ENCODE data around the gene BMP6.

The BMP6 gene

GRCh38 chr6:7841781-7842468 is 116.0 kb downstream of the BMP6 start:
- H3K27ac ChIP-seq (ENCODE audit: low read length), result no peak overlapping the region
- no peaks in the 10 kb centered on the region for H3K27me3 ChIP-seq (ENCODE audit: low read depth, low read length)
- no peak overlapping the region for H3K4me3 ChIP-seq (ENCODE audit: low read depth in 1 of 2, low read length in 2 of 2)
- no peaks in the 10 kb centered on the region for H3K4me1 ChIP-seq (ENCODE audit: control insufficient read depth in 1 of 2, insufficient read depth in 2 of 2, low read length in 2 of 2)
- no peaks in the 10 kb centered on the region for H3K36me3 ChIP-seq (ENCODE audit: control insufficient read depth in 1 of 2, insufficient read depth in 2 of 2, low read length in 2 of 2)
- H3K9me3 ChIP-seq (ENCODE audit: control insufficient read depth in 1 of 2, low read length in 2 of 2), result peaks cover 0 to 5% of the 10 kb centered on the region in 2 donors

- Histone ChIP-seq H3K9me3 (ENCODE audit: control insufficient read depth in 1 of 2, low read length in 2 of 2) (peaks cover 8 to 14% of the 10 kb centered on the region in 2 donors), H3K4me3 (ENCODE audit: low read depth in 1 of 2, low read length in 2 of 2) (no peak overlapping the region), H3K27ac (ENCODE audit: low read length) (no peak overlapping the region), H3K27me3 (ENCODE audit: low read depth, low read length) (no peaks in the 10 kb centered on the region), H3K36me3 (ENCODE audit: control insufficient read depth in 1 of 2, insufficient read depth in 2 of 2, low read length in 2 of 2) (no peaks in the 10 kb centered on the region), H3K4me1 (ENCODE audit: control insufficient read depth in 1 of 2, insufficient read depth in 2 of 2, low read length in 2 of 2) (no peaks in the 10 kb centered on the region)
Observed at GRCh38 chr6:7846966-7847818, 121.3 kb downstream of the BMP6 start.

- no peak overlapping the region for H3K4me3 ChIP-seq (ENCODE audit: low read depth in 1 of 2, low read length in 2 of 2)
- H3K9me3 ChIP-seq (ENCODE audit: control insufficient read depth in 1 of 2, low read length in 2 of 2), result peaks cover 12 to 18% of the 10 kb centered on the region in 2 donors
- H3K27ac ChIP-seq (ENCODE audit: low read length), result no peak overlapping the region
- H3K27me3 ChIP-seq (ENCODE audit: low read depth, low read length), result no peaks in the 10 kb centered on the region
- H3K4me1 ChIP-seq (ENCODE audit: control insufficient read depth in 1 of 2, insufficient read depth in 2 of 2, low read length in 2 of 2), result no peaks in the 10 kb centered on the region
- no peaks in the 10 kb centered on the region for H3K36me3 ChIP-seq (ENCODE audit: control insufficient read depth in 1 of 2, insufficient read depth in 2 of 2, low read length in 2 of 2)
Observed at GRCh38 chr6:7848229-7848628, 122.3 kb downstream of the BMP6 start.

GRCh38 chr6:7851780-7852179 is 125.9 kb downstream of the BMP6 start:
- H3K4me3 ChIP-seq (ENCODE audit: low read depth in 1 of 2, low read length in 2 of 2), result peak overlapping the region in 1 of 2 donors; percentile 33
- no peaks in the 10 kb centered on the region for H3K4me1 ChIP-seq (ENCODE audit: control insufficient read depth in 1 of 2, insufficient read depth in 2 of 2, low read length in 2 of 2)
- H3K27me3 ChIP-seq (ENCODE audit: low read depth, low read length), result no peaks in the 10 kb centered on the region
- H3K9me3 ChIP-seq (ENCODE audit: control insufficient read depth in 1 of 2, low read length in 2 of 2), result peaks cover 12 to 18% of the 10 kb centered on the region in 2 donors
- no peak overlapping the region for H3K27ac ChIP-seq (ENCODE audit: low read length)
- no peaks in the 10 kb centered on the region for H3K36me3 ChIP-seq (ENCODE audit: control insufficient read depth in 1 of 2, insufficient read depth in 2 of 2, low read length in 2 of 2)

- Histone ChIP-seq H3K4me1 (ENCODE audit: control insufficient read depth in 1 of 2, insufficient read depth in 2 of 2, low read length in 2 of 2) (no peaks in the 10 kb centered on the region), H3K36me3 (ENCODE audit: control insufficient read depth in 1 of 2, insufficient read depth in 2 of 2, low read length in 2 of 2) (no peaks in the 10 kb centered on the region), H3K27me3 (ENCODE audit: low read depth, low read length) (no peaks in the 10 kb centered on the region), H3K27ac (ENCODE audit: low read length) (no peak overlapping the region), H3K9me3 (ENCODE audit: control insufficient read depth in 1 of 2, low read length in 2 of 2) (no peaks in the 10 kb centered on the region), H3K4me3 (ENCODE audit: low read depth in 1 of 2, low read length in 2 of 2) (no peak overlapping the region)
Observed at GRCh38 chr6:7859591-7859990, 133.7 kb downstream of the BMP6 start.

- Histone ChIP-seq H3K4me3 (ENCODE audit: low read depth in 1 of 2, low read length in 2 of 2) (no peak overlapping the region), H3K36me3 (ENCODE audit: control insufficient read depth in 1 of 2, insufficient read depth in 2 of 2, low read length in 2 of 2) (no peaks in the 10 kb centered on the region), H3K27ac (ENCODE audit: low read length) (no peak overlapping the region), H3K4me1 (ENCODE audit: control insufficient read depth in 1 of 2, insufficient read depth in 2 of 2, low read length in 2 of 2) (no peaks in the 10 kb centered on the region), H3K9me3 (ENCODE audit: control insufficient read depth in 1 of 2, low read length in 2 of 2) (no peaks in the 10 kb centered on the region), H3K27me3 (ENCODE audit: low read depth, low read length) (no peaks in the 10 kb centered on the region)
Observed at GRCh38 chr6:7865781-7866180, 139.9 kb downstream of the BMP6 start.

GRCh38 chr6:7866526-7866925 is 140.6 kb downstream of the BMP6 start:
- H3K27ac ChIP-seq (ENCODE audit: low read length), result no peak overlapping the region

GRCh38 chr6:7868926-7869325 is 143.0 kb downstream of the BMP6 start:
- no peak overlapping the region for H3K4me3 ChIP-seq (ENCODE audit: low read depth in 1 of 2, low read length in 2 of 2)
- H3K27me3 ChIP-seq (ENCODE audit: low read depth, low read length), result no peaks in the 10 kb centered on the region
- H3K9me3 ChIP-seq (ENCODE audit: control insufficient read depth in 1 of 2, low read length in 2 of 2), result peaks cover 0 to 10% of the 10 kb centered on the region in 2 donors

More at GRCh38 chr6:7866526-7866925, 140.6 kb downstream of the BMP6 start:
- H3K36me3 ChIP-seq (ENCODE audit: control insufficient read depth in 1 of 2, insufficient read depth in 2 of 2, low read length in 2 of 2), result no peaks in the 10 kb centered on the region
- H3K9me3 ChIP-seq (ENCODE audit: control insufficient read depth in 1 of 2, low read length in 2 of 2), result no peaks in the 10 kb centered on the region
- H3K4me1 ChIP-seq (ENCODE audit: control insufficient read depth in 1 of 2, insufficient read depth in 2 of 2, low read length in 2 of 2), result no peaks in the 10 kb centered on the region
- no peak overlapping the region for H3K4me3 ChIP-seq (ENCODE audit: low read depth in 1 of 2, low read length in 2 of 2)
- H3K27me3 ChIP-seq (ENCODE audit: low read depth, low read length), result no peaks in the 10 kb centered on the region

GRCh38 chr6:7878401-7878964 is 152.6 kb downstream of the BMP6 start:
- Histone ChIP-seq H3K27me3 (ENCODE audit: low read depth, low read length) (no peaks in the 10 kb centered on the region), H3K27ac (ENCODE audit: low read length) (no peak overlapping the region), H3K36me3 (ENCODE audit: control insufficient read depth in 1 of 2, insufficient read depth in 2 of 2, low read length in 2 of 2) (peaks cover 21 to 26% of the 10 kb centered on the region in 2 donors), H3K4me3 (ENCODE audit: low read depth in 1 of 2, low read length in 2 of 2) (no peak overlapping the region), H3K9me3 (ENCODE audit: control insufficient read depth in 1 of 2, low read length in 2 of 2) (peaks cover 0 to 3% of the 10 kb centered on the region in 2 donors), H3K4me1 (ENCODE audit: control insufficient read depth in 1 of 2, insufficient read depth in 2 of 2, low read length in 2 of 2) (no peaks in the 10 kb centered on the region)

More at GRCh38 chr6:7868926-7869325, 143.0 kb downstream of the BMP6 start:
- Histone ChIP-seq H3K27ac (ENCODE audit: low read length) (no peak overlapping the region), H3K4me1 (ENCODE audit: control insufficient read depth in 1 of 2, insufficient read depth in 2 of 2, low read length in 2 of 2) (no peaks in the 10 kb centered on the region), H3K36me3 (ENCODE audit: control insufficient read depth in 1 of 2, insufficient read depth in 2 of 2, low read length in 2 of 2) (no peaks in the 10 kb centered on the region)

GRCh38 chr6:7879043-7879442 is 153.1 kb downstream of the BMP6 start:
- Histone ChIP-seq H3K36me3 (ENCODE audit: control insufficient read depth in 1 of 2, insufficient read depth in 2 of 2, low read length in 2 of 2) (peaks cover 27 to 31% of the 10 kb centered on the region in 2 donors), H3K9me3 (ENCODE audit: control insufficient read depth in 1 of 2, low read length in 2 of 2) (no peaks in the 10 kb centered on the region), H3K4me1 (ENCODE audit: control insufficient read depth in 1 of 2, insufficient read depth in 2 of 2, low read length in 2 of 2) (no peaks in the 10 kb centered on the region), H3K27ac (ENCODE audit: low read length) (no peak overlapping the region), H3K4me3 (ENCODE audit: low read depth in 1 of 2, low read length in 2 of 2) (no peak overlapping the region), H3K27me3 (ENCODE audit: low read depth, low read length) (no peaks in the 10 kb centered on the region)

- Histone ChIP-seq H3K36me3 (ENCODE audit: control insufficient read depth in 1 of 2, insufficient read depth in 2 of 2, low read length in 2 of 2) (peaks cover 32 to 37% of the 10 kb centered on the region in 2 donors), H3K27me3 (ENCODE audit: low read depth, low read length) (no peaks in the 10 kb centered on the region), H3K9me3 (ENCODE audit: control insufficient read depth in 1 of 2, low read length in 2 of 2) (no peaks in the 10 kb centered on the region), H3K27ac (ENCODE audit: low read length) (no peak overlapping the region), H3K4me3 (ENCODE audit: low read depth in 1 of 2, low read length in 2 of 2) (no peak overlapping the region), H3K4me1 (ENCODE audit: control insufficient read depth in 1 of 2, insufficient read depth in 2 of 2, low read length in 2 of 2) (no peaks in the 10 kb centered on the region)
Observed at GRCh38 chr6:7879579-7879978, 153.7 kb downstream of the BMP6 start.

Data from muscle layer of duodenum (tissue), 2 donors.